ENCODE measurements around the gene MPL. TPM values are rescaled to one million over a fixed set of nuclear protein-coding genes. Genes with fewer than 3 reads are reported as not detected.
A peak's percentile ranks its signal among the peaks of the same experiment; 100 is the strongest.

The MPL gene
- total and polyA plus RNA-seq, 2 of the 13 experiments (the other 11 are each of a cell fraction or from before 2014, with no cell fraction given), result not detected

GRCh38 chr1:43367904-43368645, 30.5 kb downstream of the MPL start, which contains the start of gene ELOVL1 (continued):
- TF ChIP-seq IKZF5 (CRISPR knock-in tag; IDR thresholded peaks at IDR 0.05) (peak; percentile 83), ATF1 (CRISPR knock-in tag; IDR thresholded peaks at IDR 0.05) (no peak), HOXA5 (CRISPR knock-in tag; IDR thresholded peaks at IDR 0.05) (peak; percentile 62; the same call in 1 of the 2 replicates), THAP11 (CRISPR knock-in tag; IDR thresholded peaks at IDR 0.05) (peak; percentile 67; the same call in 1 of the 2 replicates), NR2F2 (IDR thresholded peaks at IDR 0.05; ENCODE audit: borderline replicate concordance, low read depth) (no peak), SNAI1 (CRISPR knock-in tag; IDR thresholded peaks at IDR 0.05; ENCODE audit: borderline replicate concordance) (no peak), EHMT2 (IDR thresholded peaks at IDR 0.05; ENCODE audit: borderline replicate concordance, low read depth, low read length) (no peak), SMARCE1 (IDR thresholded peaks at IDR 0.05; ENCODE audit: borderline replicate concordance) (no peak), MLXIP (CRISPR knock-in tag; IDR thresholded peaks at IDR 0.05; ENCODE audit: borderline replicate concordance) (0 out of 2 replicates have a peak, but pooled peaks have one; percentile 21), HNRNPK (IDR thresholded peaks at IDR 0.05; ENCODE audit: low read depth, low read length, poor library complexity, severe bottlenecking) (no peak), ZNF552 (CRISPR knock-in tag; IDR thresholded peaks at IDR 0.05; ENCODE audit: borderline replicate concordance) (peak; percentile 81; the same call in 1 of the 2 replicates), KDM4B (CRISPR knock-in tag; IDR thresholded peaks at IDR 0.05) (peak; percentile 34; the same call in 1 of the 2 replicates), MLX (CRISPR knock-in tag; IDR thresholded peaks at IDR 0.05) (no peak; the same call in 1 of the 2 replicates), ZNF501 (CRISPR knock-in tag; IDR thresholded peaks at IDR 0.05) (peak; percentile 54; the same call in 1 of the 2 replicates)
- TF ChIP-seq, protein P1, sequence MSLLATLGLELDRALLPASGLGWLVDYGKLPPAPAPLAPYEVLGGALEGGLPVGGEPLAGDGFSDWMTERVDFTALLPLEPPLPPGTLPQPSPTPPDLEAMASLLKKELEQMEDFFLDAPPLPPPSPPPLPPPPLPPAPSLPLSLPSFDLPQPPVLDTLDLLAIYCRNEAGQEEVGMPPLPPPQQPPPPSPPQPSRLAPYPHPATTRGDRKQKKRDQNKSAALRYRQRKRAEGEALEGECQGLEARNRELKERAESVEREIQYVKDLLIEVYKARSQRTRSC (CRISPR knock-in tag; IDR thresholded peaks at IDR 0.05; ENCODE audit: low read depth), result peak; percentile 88; the same call in 1 of the 2 replicates
- TF ChIP-seq, protein P2, sequence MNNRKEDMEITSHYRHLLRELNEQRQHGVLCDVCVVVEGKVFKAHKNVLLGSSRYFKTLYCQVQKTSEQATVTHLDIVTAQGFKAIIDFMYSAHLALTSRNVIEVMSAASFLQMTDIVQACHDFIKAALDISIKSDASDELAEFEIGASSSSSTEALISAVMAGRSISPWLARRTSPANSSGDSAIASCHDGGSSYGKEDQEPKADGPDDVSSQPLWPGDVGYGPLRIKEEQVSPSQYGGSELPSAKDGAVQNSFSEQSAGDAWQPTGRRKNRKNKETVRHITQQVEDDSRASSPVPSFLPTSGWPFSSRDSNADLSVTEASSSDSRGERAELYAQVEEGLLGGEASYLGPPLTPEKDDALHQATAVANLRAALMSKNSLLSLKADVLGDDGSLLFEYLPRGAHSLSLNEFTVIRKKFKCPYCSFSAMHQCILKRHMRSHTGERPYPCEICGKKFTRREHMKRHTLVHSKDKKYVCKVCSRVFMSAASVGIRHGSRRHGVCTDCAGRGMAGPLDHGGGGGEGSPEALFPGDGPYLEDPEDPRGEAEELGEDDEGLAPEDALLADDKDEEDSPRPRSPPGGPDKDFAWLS (CRISPR knock-in tag; IDR thresholded peaks at IDR 0.05; ENCODE audit: borderline replicate concordance), result no peak

Data from HepG2 (cell line).